ENCODE results near the gene RIOX2.

Gene RIOX2

DNA sequence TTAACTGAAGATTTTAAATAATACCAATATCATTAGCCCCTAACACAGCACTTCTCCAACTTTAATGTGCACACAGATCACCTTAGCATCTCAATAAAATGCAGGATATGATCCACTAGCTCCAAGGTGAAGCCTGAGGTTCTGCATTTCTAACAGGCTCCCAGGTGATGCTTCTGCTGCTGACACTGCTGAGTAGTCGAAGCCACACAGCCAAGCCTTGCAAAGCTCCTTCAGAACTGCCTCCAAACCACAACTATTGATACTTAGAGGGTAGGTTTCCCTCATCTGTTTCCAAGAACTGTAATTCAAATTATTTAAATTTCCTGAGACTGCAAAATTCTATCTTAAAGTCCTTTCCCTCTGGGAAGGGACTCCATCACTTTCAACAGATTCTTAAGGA lies 3.9 kb downstream of the RIOX2 start:
- Histone ChIP-seq H3K4me3 (replicated peaks; ENCODE audit: low read depth, low read length) (no peak overlapping the region), H3K27me3 (replicated peaks; ENCODE audit: control insufficient read depth, insufficient read depth, low read length) (no peaks in the 10 kb centered on the region), H3K36me3 (ENCODE audit: control insufficient read depth, insufficient read depth, low read length) (peaks cover 2% of the 10 kb centered on the region)
- TF ChIP-seq, protein P1, sequence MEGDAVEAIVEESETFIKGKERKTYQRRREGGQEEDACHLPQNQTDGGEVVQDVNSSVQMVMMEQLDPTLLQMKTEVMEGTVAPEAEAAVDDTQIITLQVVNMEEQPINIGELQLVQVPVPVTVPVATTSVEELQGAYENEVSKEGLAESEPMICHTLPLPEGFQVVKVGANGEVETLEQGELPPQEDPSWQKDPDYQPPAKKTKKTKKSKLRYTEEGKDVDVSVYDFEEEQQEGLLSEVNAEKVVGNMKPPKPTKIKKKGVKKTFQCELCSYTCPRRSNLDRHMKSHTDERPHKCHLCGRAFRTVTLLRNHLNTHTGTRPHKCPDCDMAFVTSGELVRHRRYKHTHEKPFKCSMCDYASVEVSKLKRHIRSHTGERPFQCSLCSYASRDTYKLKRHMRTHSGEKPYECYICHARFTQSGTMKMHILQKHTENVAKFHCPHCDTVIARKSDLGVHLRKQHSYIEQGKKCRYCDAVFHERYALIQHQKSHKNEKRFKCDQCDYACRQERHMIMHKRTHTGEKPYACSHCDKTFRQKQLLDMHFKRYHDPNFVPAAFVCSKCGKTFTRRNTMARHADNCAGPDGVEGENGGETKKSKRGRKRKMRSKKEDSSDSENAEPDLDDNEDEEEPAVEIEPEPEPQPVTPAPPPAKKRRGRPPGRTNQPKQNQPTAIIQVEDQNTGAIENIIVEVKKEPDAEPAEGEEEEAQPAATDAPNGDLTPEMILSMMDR (IDR thresholded peaks at IDR 0.05; ENCODE audit: insufficient read depth, low read length, poor library complexity, severe bottlenecking) = no peak
- no peak for DNase-seq (ENCODE audit: extremely low read depth, insufficient read length)

DNA sequence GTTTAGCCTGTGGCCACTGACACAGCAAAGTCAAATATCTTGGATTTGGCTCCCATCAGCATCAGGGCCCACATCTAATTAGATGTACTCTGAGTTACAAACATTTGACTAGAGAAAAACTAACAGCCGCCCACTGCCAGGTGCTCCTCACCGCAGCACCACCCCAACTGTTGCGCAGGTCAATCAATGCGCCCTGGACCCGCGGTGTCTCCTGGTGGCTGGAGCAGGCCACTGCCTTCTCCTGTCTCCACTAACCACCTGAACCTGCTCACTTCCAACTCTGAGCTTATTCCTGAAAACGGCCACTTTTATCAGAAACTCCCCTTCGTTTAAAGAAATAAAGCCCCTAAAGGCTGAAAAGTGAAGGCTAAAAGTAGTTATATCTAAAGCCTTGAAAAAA lies 4.3 kb downstream of the RIOX2 start:
- Histone ChIP-seq H3K36me3 (ENCODE audit: control insufficient read depth, insufficient read depth, low read length) (peaks cover 2% of the 10 kb centered on the region), H3K27me3 (replicated peaks; ENCODE audit: control insufficient read depth, insufficient read depth, low read length) (no peaks in the 10 kb centered on the region), H3K4me3 (replicated peaks; ENCODE audit: low read depth, low read length) (no peak overlapping the region)
- DNase-seq (ENCODE audit: extremely low read depth, insufficient read length) = no peak
- TF ChIP-seq, protein P1 (IDR thresholded peaks at IDR 0.05; ENCODE audit: insufficient read depth, low read length, poor library complexity, severe bottlenecking) = peak; percentile 17

DNA sequence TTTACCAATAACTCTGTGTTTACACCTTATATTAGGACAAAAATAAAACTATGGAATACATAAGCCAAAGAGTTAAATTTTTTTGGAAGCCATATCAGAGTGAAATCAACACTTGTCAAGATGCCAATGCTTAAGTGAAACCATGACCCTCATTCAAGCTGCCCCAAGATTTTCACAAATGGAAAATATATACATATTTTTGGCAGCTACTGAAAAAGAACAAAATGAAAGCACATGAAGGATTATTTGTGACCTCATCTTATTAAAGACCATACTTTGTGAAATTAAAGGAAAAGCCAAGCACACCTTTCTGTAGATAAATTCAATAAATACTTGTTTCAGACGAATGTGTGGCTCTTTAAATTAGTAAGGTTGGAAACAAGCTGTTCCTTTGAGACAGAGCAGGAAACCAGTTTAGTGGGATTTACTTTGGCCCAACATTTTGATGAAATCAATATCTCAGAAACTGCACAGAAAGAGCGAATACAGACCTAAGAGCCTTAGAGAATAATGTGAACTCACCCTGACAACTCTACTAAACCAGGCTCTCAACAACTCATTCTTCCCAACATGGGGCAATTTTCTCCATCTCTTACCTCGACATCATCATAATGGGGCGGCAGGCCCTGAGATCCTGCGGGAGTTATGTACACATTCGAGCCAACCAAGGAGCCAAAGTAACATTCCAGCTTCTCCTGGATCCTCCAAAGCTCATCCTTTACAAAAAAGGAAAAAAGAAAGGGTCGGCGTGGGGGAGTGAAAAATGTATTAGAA lies 11.1 kb downstream of the RIOX2 start:
- no peak for DNase-seq (ENCODE audit: extremely low read depth, insufficient read length)
- no peak overlapping the region for H3K4me3 ChIP-seq (replicated peaks; ENCODE audit: low read depth, low read length)
- peaks cover 11% of the 10 kb centered on the region for H3K36me3 ChIP-seq (ENCODE audit: control insufficient read depth, insufficient read depth, low read length)
- TF ChIP-seq, protein P1 (IDR thresholded peaks at IDR 0.05; ENCODE audit: insufficient read depth, low read length, poor library complexity, severe bottlenecking) = no peak
- no peaks in the 10 kb centered on the region for H3K27me3 ChIP-seq (replicated peaks; ENCODE audit: control insufficient read depth, insufficient read depth, low read length)

DNA sequence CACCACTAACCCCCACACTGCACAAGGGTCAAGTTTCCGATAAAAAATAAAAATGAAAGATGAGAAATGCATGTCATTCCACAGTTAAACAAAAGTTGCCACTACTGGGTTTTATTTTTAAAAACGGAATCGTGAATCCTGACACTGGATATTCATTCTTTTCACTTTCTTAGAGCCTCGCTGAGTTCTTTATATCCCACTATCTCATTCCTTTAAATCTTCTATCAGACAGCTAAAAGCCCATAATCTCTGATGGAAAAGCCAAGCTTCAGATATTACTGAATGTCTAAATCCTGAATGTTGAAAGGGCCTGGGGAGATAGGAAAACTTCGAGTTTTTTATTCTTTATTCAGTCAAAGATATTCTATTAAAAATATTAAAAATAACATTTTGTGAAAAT lies 11.7 kb downstream of the RIOX2 start:
- H3K27me3 ChIP-seq (replicated peaks; ENCODE audit: control insufficient read depth, insufficient read depth, low read length) = no peaks in the 10 kb centered on the region
- TF ChIP-seq, protein P1 (IDR thresholded peaks at IDR 0.05; ENCODE audit: insufficient read depth, low read length, poor library complexity, severe bottlenecking) = no peak
- DNase-seq (ENCODE audit: extremely low read depth, insufficient read length) = no peak
- no peak overlapping the region for H3K4me3 ChIP-seq (replicated peaks; ENCODE audit: low read depth, low read length)
- H3K36me3 ChIP-seq (ENCODE audit: control insufficient read depth, insufficient read depth, low read length) = peaks cover 9% of the 10 kb centered on the region

DNA sequence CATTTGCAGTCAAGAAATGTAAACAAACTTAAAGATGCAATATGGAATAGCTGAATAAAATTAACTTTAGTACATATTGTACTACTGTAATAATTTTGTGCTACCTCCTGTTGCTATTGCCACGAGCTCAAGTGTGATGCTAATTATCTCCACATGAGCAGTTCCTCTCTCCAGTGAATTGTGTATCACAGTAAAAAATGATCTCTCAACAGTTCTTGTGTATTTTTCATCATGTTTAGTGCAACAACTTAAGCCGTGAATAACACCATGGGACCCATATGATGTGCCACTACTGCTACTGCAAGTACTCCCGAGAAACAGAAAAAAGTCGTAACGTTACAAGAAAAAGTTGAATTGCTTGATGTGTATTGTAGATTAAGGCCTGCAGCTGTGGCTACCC lies 12.4 kb downstream of the RIOX2 start:
- Histone ChIP-seq H3K36me3 (ENCODE audit: control insufficient read depth, insufficient read depth, low read length) (peaks cover 9% of the 10 kb centered on the region), H3K4me3 (replicated peaks; ENCODE audit: low read depth, low read length) (no peak overlapping the region), H3K27me3 (replicated peaks; ENCODE audit: control insufficient read depth, insufficient read depth, low read length) (no peaks in the 10 kb centered on the region)
- TF ChIP-seq, protein P1 (IDR thresholded peaks at IDR 0.05; ENCODE audit: insufficient read depth, low read length, poor library complexity, severe bottlenecking) = no peak
- no peak for DNase-seq (ENCODE audit: extremely low read depth, insufficient read length)
